GM12873 (cell line): ENCODE results near the gene KLHL21.

Experiments used
- CTCF ChIP-seq: IDR thresholded peaks from 2 replicates; pipeline ENCODE4 v1.5.1; 2012; ENCODE audit warnings: low read depth, mild to moderate bottlenecking, moderate library complexity, low read length, control low read depth; ENCODE audit not compliant: insufficient read depth; ENCODE audit errors: missing control alignments

Gene KLHL21

DNA sequence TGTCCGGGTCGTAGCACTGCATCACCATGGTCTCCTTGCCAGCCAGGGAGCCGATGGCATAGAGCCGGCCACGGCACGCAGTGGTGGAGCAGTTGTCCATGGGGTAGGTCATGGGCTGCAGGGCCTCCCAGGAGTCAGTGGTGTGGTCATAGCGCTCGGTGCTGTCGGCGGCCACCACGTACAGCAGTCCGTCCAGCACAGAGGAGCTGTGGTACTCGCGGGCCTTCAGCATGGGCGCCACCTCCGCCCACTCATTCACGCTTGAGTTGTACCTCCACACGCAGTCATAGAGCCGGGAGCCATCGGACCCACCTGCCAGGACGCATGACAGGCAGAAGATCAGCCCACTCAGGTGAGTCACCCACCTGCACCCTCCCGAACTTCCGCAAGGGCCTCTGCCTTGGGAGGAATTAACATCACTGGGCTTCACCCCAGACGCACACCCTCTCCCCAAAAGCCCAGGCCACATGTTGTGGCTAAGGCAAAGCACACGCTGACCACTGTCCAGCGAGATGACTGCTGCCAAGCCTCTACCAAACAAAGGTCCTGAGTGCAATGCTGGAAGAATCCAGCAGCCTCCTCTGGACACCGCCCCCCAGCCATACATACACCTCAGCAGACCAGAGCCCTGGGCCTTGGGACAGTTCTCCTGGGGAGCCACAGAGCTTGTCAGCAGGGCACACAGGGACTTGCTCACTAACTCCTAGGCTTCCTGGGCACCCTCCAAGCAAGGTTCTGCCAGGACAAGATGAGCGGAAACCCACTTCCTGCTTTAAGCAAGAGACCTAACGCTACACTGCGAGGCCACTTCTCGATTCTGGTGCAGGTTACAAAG lies 3.3 kb downstream of the KLHL21 start:
- TF ChIP-seq CTCF: no peak

- no peak for TF ChIP-seq CTCF
Observed at GRCh38 chr1:6597777-6598131, 4.9 kb downstream of the KLHL21 start.

- no peak for TF ChIP-seq CTCF
Observed at GRCh38 chr1:6596886-6597776, 5.5 kb downstream of the KLHL21 start.

DNA sequence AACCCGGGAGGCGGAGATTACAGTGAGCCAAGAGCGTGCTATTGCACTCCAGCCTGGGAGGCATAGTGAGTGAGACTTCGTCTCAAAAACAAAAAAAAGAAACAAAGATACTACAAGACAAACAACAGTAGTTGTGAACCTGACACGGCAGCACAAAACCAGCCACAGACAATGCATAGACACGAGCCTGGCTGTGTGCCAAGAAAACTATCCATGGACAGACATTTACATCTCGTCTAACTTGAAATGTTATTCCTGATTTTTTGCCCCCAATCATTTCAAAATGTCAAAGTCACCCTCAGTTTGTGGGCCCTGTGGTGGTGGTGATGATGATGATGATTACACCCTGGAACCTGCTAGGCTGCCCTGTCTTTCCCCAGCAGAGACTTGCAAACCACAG lies 6.3 kb downstream of the KLHL21 start:
- TF ChIP-seq CTCF: no peak

- TF ChIP-seq CTCF: no peak
Observed at GRCh38 chr1:6594977-6595740, 7.5 kb downstream of the KLHL21 start.

- TF ChIP-seq CTCF: no peak
Observed at GRCh38 chr1:6593810-6594209, 8.9 kb downstream of the KLHL21 start.
